H7 (cell line): ENCODE results near the gene PCK2. TPM values are rescaled to one million over a fixed set of nuclear protein-coding genes. Genes with fewer than 3 reads are reported as not detected.
A peak's percentile ranks its signal among the peaks of the same experiment; 100 is the strongest.

ENCODE experiments used
- DNase-seq: peaks from one replicate; pipeline ENCODE4 v3.0.0; 2012
- H3K27me3 ChIP-seq: 2 replicates; pipeline ENCODE4 v1.6.0; 2011; ENCODE audit warnings: mild to moderate bottlenecking, low read length; ENCODE audit not compliant: control insufficient read depth, insufficient read depth
- H3K36me3 ChIP-seq: replicated peaks from 2 replicates; pipeline ENCODE4 v1.5.1; 2011; ENCODE audit warnings: low read length; ENCODE audit not compliant: control insufficient read depth, insufficient read depth
- H3K4me3 ChIP-seq: 2 replicates; pipeline ENCODE4 v1.5.1; 2011; ENCODE audit warnings: low read depth, mild to moderate bottlenecking, control low read depth, low read length, moderate library complexity; ENCODE audit not compliant: insufficient read depth
- total RNA-seq: library from RNA; depleted of rRNA; stranded (reverse); fragments of >200 nt; shearing (Covaris generic); gene quantifications from 2 replicates; pipeline ENCODE4 v1.2.3, GENCODE V29; 2014; rRNA removed

The PCK2 gene
- total RNA-seq, 1 experiment from 2014 or later = 80.1 TPM

GRCh38 chr14:24146978-24147760, 53.1 kb downstream of the PCK2 start, which contains the start of gene RNF31:
RNF31 (plus strand) TSS chr14:24147498; CDS start chr14:24147699, 201 bp downstream.
- Histone ChIP-seq H3K36me3 (peaks cover 34% of the 10 kb centered on the region), H3K27me3 (no peaks in the 10 kb centered on the region), H3K4me3 (peak within 1 kb of the TSS; percentile 84)
- DNase-seq = peak; percentile 99

GRCh38 chr14:24147761-24148428, 53.8 kb downstream of the PCK2 start:
- H3K27me3 ChIP-seq = no peaks in the 10 kb centered on the region
- peaks cover 35% of the 10 kb centered on the region for H3K36me3 ChIP-seq
- no peak for DNase-seq
- peak overlapping the region; percentile 84 for H3K4me3 ChIP-seq

- DNase-seq = no peak
- H3K27me3 ChIP-seq = no peaks in the 10 kb centered on the region
Measured at GRCh38 chr14:24149302-24149969, 55.3 kb downstream of the PCK2 start.

GRCh38 chr14:24150061-24150460, 56.0 kb downstream of the PCK2 start:
- no peak for DNase-seq
- H3K36me3 ChIP-seq = peaks cover 36% of the 10 kb centered on the region
- H3K27me3 ChIP-seq = no peaks in the 10 kb centered on the region
- no peak overlapping the region for H3K4me3 ChIP-seq

More at GRCh38 chr14:24149302-24149969, 55.3 kb downstream of the PCK2 start:
- Histone ChIP-seq H3K36me3 (peaks cover 34% of the 10 kb centered on the region), H3K4me3 (no peak overlapping the region)

GRCh38 chr14:24150567-24150966, 56.5 kb downstream of the PCK2 start:
- no peak for DNase-seq
- no peak overlapping the region for H3K4me3 ChIP-seq
- peaks cover 40% of the 10 kb centered on the region for H3K36me3 ChIP-seq
- H3K27me3 ChIP-seq = no peaks in the 10 kb centered on the region

- Histone ChIP-seq H3K27me3 (no peaks in the 10 kb centered on the region), H3K36me3 (peaks cover 44% of the 10 kb centered on the region), H3K4me3 (no peak overlapping the region)
- no peak for DNase-seq
Measured at GRCh38 chr14:24150993-24151392, 56.9 kb downstream of the PCK2 start.

GRCh38 chr14:24151404-24152080, 57.4 kb downstream of the PCK2 start:
- DNase-seq = no peak
- Histone ChIP-seq H3K36me3 (peaks cover 46% of the 10 kb centered on the region), H3K4me3 (no peak overlapping the region), H3K27me3 (no peaks in the 10 kb centered on the region)

Other genes with a start within 250 kb of the PCK2 start
- gene DHRS4, start 140.5 kb upstream of the PCK2 start, total RNA-seq = 13.9 and 18.9 TPM in 2 replicates
- gene DHRS4L2, start 105.4 kb upstream of the PCK2 start, total RNA-seq = 8.0 and 12.2 TPM in 2 replicates
- gene CARMIL3, start 42.3 kb upstream of the PCK2 start, total RNA-seq = 2.3 and 6.5 TPM in 2 replicates
- 0.04 TPM in 1 of 2 replicates, not detected in the other for gene CPNE6, start 22.7 kb upstream of the PCK2 start, total RNA-seq
- gene DCAF11, start 20.5 kb downstream of the PCK2 start, total RNA-seq = 70.4 and 90.1 TPM in 2 replicates
- gene NRL, start 20.6 kb downstream of the PCK2 start, total RNA-seq = 0.87 and 2.1 TPM in 2 replicates
- not detected in 2 replicates for gene FITM1, start 36.3 kb downstream of the PCK2 start, total RNA-seq
- 46.9 and 49.3 TPM in 2 replicates for gene PSME1, start 41.9 kb downstream of the PCK2 start, total RNA-seq
- gene EMC9, start 47.3 kb downstream of the PCK2 start, total RNA-seq = 25.7 and 35.9 TPM in 2 replicates
- 129 and 134 TPM in 2 replicates for gene PSME2, start 52.3 kb downstream of the PCK2 start, total RNA-seq
- gene RNF31, start 53.2 kb downstream of the PCK2 start, total RNA-seq = 67.7 and 75.0 TPM in 2 replicates
- 8.1 and 11.2 TPM in 2 replicates for gene IRF9, start 67.0 kb downstream of the PCK2 start, total RNA-seq
- gene REC8, start 77.8 kb downstream of the PCK2 start, total RNA-seq = 5.6 and 5.9 TPM in 2 replicates
- 139 and 149 TPM in 2 replicates for gene IPO4, start 94.5 kb downstream of the PCK2 start, total RNA-seq
- 27.4 and 35.2 TPM in 2 replicates for gene TM9SF1, start 101.1 kb downstream of the PCK2 start, total RNA-seq
- not detected in 2 replicates for gene TSSK4, start 111.4 kb downstream of the PCK2 start, total RNA-seq
- gene CHMP4A, start 119.2 kb downstream of the PCK2 start, total RNA-seq = 17.6 and 20.8 TPM in 2 replicates
- gene MDP1, start 121.8 kb downstream of the PCK2 start, total RNA-seq = 18.6 and 23.6 TPM in 2 replicates
- 195 and 203 TPM in 2 replicates for gene NEDD8, start 138.1 kb downstream of the PCK2 start, total RNA-seq
- gene GMPR2, start 138.6 kb downstream of the PCK2 start, total RNA-seq = 81.6 and 104 TPM in 2 replicates
- 46.9 and 52.2 TPM in 2 replicates for gene TINF2, start 148.3 kb downstream of the PCK2 start, total RNA-seq
- 0.21 and 3.1 TPM in 2 replicates for gene TGM1, start 168.9 kb downstream of the PCK2 start, total RNA-seq
- gene RABGGTA, start 177.3 kb downstream of the PCK2 start, total RNA-seq = 22.8 and 25.9 TPM in 2 replicates
- gene DHRS1, start 205.5 kb downstream of the PCK2 start, total RNA-seq = 13.5 and 18.8 TPM in 2 replicates
- 27.2 and 32.4 TPM in 2 replicates for gene NOP9, start 205.5 kb downstream of the PCK2 start, total RNA-seq
- 0.48 TPM in 1 of 2 replicates, not detected in the other for gene CIDEB, start 213.7 kb downstream of the PCK2 start, total RNA-seq
- 4.8 and 7.8 TPM in 2 replicates for gene LTB4R2, start 215.8 kb downstream of the PCK2 start, total RNA-seq
- 4.2 and 5.0 TPM in 2 replicates for gene LTB4R, start 217.2 kb downstream of the PCK2 start, total RNA-seq
- gene ADCY4, start 240.8 kb downstream of the PCK2 start, total RNA-seq = 0.17 TPM in 1 of 2 replicates, not detected in the other
- gene RIPK3, start 245.7 kb downstream of the PCK2 start, total RNA-seq = not detected in 2 replicates